SK-N-SH (cell line): ENCODE measurements around the gene PSMC5.

ENCODE experiments used
- CHD2 ChIP-seq: fragments of 150-350 bp; IDR thresholded peaks from 2 replicates; pipeline ENCODE4 v1.6.1; 2018; ENCODE audit warnings: low read length; ENCODE audit not compliant: partially characterized antibody
- CTCF ChIP-seq: fragments of 200-600 bp; sonication (generic); IDR thresholded peaks from 2 replicates; pipeline ENCODE4 v1.6.1; 2017; ENCODE audit warnings: antibody characterized with exemption, mild to moderate bottlenecking, moderate library complexity
- EZH2phosphoT487 ChIP-seq: fragments of 200-600 bp; sonication (generic); IDR thresholded peaks from 2 replicates; pipeline ENCODE4 v1.6.1; 2017; ENCODE audit warnings: low read depth, mixed run types, mild to moderate bottlenecking, antibody characterized with exemption, moderate library complexity, borderline replicate concordance
- MAX ChIP-seq: IDR thresholded peaks from 2 replicates; pipeline ENCODE4 v1.4.0; 2012; ENCODE audit warnings: low read depth
- POLR2AphosphoS5 ChIP-seq: IDR thresholded peaks from 2 replicates; pipeline ENCODE4 v1.6.1; 2012; ENCODE audit warnings: low read depth, low read length
- SMC3 ChIP-seq: IDR thresholded peaks from 2 replicates; pipeline ENCODE4 v1.6.1; 2012; ENCODE audit warnings: low read depth, low read length, improper control_type of control experiment
- TAF1 ChIP-seq: IDR thresholded peaks from 2 replicates; pipeline ENCODE4 v1.6.1; 2012; ENCODE audit warnings: low read depth, mild to moderate bottlenecking, low read length, moderate library complexity, borderline replicate concordance
- TEAD4 ChIP-seq: IDR thresholded peaks from 2 replicates; pipeline ENCODE4 v1.4.0; 2012; ENCODE audit warnings: mild to moderate bottlenecking, borderline replicate concordance; ENCODE audit not compliant: insufficient read depth
- USF1 ChIP-seq: IDR thresholded peaks from 2 replicates; pipeline ENCODE4 v1.4.0; 2012; ENCODE audit warnings: low read depth, borderline replicate concordance
- USF2 ChIP-seq: fragments of 150-350 bp; IDR thresholded peaks from 2 replicates; pipeline ENCODE4 v1.6.1; 2017; ENCODE audit warnings: antibody characterized with exemption, low read length, low read depth, borderline replicate concordance
- YY1 ChIP-seq: IDR thresholded peaks from 2 replicates; pipeline ENCODE4 v1.4.0; 2012; ENCODE audit warnings: low read depth, mild to moderate bottlenecking

GRCh38 chr17:63819131-63819530 lies 8.1 kb upstream of the PSMC5 start:
- TF ChIP-seq YY1 (no peak), CHD2 (no peak), POLR2AphosphoS5 (no peak), CTCF (no peak), EZH2phosphoT487 (no peak), TAF1 (no peak), SMC3 (no peak), MAX (no peak), USF2 (no peak), USF1 (no peak), TEAD4 (no peak)
